ENCODE measurements around the gene PDIK1L.

Gene PDIK1L

DNA sequence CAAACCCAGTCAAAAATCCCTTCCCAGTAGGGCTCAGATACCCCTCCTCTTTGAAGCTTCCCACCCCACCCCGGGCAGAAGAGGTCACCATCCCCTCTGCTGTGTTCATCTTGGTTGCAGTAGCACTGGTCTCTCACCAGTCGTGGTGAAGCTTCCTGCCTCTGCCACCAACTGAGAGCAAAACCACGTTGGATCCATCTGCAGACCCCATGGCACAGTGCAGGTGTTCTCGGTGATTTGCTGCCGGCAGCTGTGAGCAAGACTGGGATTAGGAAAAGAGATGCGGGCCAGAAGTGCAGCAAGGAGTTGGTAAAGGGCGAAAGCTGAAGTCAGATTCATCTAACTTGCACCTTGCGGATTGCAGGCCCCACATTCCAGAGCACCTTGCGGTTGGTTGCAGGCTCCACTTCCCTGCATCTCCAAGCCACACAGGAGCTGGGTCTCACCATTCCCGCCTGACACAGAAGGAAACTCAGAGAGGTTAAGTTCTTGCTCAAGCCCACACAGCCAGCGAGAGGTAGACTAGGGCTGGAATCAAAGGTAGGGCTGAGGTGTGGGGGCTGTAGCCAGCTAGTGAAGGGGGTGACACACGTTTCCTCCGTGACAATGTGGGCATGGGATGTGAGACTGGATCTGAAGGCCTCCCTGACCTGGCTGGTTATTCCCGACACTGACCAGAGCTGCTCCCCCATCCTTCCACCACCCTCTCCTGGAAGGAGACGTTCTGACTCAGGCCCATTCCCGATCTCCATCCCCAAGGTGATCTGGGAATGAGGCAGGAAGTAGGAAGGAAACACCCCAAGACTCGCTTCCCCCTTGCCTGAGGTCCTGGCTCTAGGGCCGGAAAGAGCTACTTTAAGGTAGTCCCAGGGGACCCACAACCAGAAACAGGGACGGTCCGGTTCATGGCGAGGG lies 44.0 kb downstream of the PDIK1L start:
- no peak for DNase-seq (ENCODE audit: low spot score)

DNA sequence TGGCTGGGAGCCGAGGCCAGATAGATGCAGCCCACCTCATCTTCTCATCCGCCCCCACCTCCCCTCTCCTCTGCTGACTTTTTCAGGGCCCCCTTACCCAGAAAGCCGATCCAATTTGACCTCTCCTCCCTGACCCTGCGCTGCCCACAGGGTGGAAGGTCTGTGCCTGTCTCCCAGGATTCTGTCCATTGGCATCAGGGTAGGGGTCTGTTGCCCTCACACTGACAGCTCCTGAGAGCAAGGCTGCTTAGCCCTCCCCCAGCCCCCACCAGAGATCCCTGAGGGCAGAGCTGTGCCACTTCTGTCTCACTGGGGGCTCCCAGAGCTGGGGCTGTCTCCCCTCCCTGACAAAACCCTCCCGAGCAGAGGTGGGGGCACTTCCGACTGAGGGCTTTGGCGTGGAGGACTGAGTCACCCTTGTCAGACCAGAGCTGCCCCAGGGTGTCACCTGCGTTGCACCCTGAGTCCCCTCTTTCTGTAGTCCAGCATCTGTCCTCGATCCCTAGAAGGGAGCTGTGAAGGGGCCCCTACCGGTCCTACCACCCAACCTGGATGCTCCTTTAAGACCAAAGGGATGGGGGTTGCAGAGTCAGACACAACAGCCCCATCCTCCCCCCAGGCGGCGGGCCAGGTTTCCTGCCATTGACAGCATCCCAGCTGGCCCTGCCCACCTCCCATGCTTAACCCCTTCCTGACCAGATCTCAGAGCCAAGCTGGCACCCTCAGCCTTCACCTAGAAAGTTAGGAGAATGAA lies 44.8 kb downstream of the PDIK1L start:
- no peak for DNase-seq (ENCODE audit: low spot score)

GRCh38 chr1:26158271-26158907 lies 46.8 kb downstream of the PDIK1L start:
- no peak for DNase-seq (ENCODE audit: low spot score)

DNA sequence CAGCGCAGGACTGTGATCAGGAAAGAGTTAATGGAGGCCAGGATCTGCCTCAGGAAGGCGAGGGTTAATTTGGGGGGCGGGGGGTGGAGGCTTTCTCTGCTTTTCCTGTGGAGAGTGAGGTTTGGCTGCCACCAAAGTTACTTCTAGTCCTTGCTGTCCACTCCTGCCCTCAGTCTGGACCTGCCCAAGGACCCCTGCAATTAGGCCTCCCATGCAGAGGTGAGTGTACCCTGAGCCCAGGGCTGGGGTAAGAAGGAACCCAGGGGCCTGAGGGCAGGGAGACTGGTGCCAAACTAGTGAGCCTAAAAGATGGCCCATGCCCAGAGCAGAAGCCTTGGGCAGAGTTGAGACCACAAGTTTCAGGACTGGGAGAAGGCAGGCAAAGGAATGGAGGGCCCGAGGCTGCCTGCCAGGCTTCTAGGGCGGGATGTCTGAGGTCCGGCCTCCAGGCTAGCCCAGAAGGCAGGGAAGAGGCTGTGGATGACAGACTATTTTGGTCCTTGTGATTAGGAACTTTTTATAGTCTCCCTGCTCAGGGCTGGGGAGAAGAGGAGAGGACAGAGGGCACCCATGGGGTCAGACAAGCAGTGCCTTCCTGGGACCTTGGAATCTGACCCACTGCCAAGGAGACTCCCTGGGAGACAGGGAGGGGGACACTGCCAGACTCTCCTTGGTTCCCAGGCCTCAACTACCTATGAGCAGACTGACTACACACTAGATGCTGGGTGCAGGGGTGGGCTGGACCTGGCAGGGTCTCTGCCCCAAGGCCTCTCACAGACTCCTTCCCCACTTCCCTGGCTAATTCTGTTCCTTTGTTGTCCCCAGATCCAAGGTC lies 47.5 kb downstream of the PDIK1L start, which contains the start of gene FAM110D:
Gene FAM110D, plus strand, starts transcription at position 172 of the 835 bp plus-strand sequence. CDS start 2,213 bp downstream, outside the sequence.
- no peak for DNase-seq (ENCODE audit: low spot score)

GRCh38 chr1:26159743-26160039 lies 48.1 kb downstream of the PDIK1L start:
- no peak for DNase-seq (ENCODE audit: low spot score)

DNA sequence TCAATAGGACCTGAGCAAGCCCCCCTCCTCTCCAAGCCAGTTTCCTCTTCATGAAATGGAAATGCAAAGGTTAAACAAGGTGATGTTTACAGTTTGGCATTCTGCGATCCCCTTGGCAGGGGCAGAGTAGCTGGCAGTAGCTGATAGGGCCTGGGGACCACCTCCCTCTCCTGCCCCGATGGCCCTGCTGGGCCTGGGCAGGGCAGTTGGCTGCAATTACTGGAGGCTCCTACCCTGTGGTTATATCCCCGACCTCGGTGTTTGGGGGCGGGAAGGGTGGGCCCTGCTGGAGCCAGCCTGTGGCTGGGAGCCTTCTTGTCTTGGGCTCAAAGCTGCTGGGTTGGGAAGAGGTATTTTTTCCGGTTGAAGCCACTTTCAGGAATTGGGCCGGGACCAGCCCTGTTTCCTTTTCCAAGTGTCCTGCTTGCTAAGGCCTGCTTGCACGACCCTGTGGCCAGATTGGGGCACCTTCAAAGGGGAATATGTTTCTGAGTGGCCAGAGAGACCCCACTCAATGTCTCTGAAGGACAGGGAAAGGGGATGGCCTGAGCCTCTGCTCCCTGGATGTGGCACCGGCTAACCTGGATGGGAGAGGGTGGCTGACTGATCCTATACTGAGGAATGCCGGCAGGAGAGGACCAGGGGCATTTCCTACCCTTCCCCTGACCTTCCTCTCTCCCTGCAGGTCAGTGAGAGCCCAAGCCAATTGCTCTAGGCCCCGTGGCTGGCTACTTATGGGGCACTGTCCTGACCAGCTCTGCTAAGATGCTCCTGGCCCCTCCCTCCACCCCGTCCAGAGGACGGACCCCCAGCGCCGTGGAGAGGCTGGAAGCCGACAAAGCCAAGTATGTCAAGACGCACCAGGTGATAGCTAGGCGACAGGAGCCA lies 49.1 kb downstream of the PDIK1L start:
- DNase-seq (ENCODE audit: low spot score), result no peak

DNA sequence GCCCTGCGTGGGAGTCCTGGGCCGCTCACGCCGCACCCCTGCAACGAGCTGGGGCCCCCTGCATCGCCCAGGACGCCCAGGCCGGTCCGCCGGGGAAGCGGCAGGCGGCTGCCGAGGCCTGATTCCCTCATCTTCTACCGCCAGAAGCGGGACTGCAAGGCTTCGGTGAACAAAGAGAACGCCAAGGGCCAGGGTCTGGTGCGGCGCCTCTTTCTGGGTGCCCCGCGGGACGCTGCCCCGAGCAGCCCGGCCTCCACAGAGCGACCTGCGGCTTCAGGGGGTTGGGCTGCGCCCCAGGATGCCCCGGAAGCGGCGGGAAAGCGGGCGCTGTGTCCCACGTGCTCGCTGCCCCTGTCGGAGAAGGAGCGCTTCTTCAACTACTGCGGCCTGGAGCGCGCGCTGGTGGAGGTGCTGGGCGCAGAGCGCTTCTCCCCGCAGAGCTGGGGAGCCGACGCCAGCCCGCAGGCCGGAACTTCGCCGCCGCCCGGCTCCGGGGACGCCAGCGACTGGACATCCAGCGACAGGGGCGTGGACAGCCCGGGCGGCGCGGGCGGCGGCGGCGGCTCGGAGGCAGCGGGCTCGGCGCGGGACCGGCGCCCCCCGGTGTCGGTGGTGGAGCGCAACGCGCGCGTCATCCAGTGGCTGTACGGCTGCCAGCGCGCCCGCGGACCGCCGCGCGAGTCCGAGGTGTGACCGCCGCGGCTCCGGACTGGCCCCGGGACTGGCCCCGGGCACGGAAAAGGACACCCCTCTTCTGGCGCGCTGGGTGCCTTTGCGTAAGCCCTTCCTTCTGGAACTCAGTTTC lies 50.0 kb downstream of the PDIK1L start:
- DNase-seq (ENCODE audit: low spot score), result peak; percentile 50

GRCh38 chr1:26162220-26162709 lies 50.6 kb downstream of the PDIK1L start:
- no peak for DNase-seq (ENCODE audit: low spot score)

DNA sequence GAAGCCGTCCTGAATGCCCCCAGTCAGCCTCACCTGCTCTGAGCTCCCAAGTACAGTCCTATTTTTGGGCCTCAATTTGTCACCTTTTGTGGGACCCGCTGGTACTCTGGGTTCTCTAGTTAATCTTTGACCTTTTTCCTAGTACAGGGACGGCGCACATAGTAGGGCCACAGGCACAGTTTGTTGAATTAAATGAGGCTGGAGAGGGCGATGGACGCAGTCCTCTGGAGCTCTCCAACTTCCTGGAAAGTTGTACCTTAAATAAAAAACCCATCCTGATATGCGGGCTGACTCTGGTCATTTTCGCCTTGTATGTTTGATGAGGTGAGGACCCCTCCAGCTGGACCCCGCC lies 52.0 kb downstream of the PDIK1L start:
- no peak for DNase-seq (ENCODE audit: low spot score)

DNA sequence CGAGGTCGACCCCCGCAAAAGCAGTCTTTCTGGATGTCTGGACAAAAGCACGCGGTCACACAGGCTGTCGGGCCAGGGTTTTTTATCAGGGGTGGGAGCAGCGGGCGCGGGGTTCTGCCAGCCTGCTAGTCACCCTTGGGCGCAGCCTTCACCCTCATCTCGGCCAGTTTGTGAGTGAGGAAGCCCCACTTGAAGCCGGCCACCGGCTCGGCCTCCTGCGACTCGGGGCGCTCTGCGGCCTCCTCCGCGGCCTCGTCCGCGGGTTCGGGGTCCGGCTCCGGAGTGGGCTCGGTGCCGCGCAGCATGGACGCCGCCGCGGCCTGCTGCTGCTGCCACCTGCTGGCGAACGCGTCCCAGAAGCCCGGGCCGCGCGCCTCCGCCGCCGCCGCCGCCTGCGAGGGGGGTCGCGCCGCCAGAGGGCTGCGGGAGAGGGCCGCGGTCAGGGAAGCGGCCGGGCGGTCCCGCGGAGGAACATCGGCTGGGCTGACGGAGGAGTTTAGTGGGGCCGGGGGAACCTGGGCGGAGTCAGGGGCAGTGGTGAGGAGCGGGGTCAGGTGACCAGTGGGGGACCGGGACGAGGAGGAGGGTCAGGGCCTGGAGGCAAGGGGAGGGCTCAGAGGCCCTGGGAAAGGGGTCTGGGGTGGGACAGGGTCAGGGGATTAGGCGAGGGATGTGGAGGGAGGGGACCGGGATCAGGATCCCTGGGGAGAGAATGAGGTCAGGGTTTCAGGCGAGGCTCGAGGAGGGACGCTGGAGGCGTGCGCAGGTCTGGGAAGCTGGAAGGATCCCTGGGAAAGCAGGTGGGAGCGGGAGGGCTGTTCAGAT lies 52.6 kb downstream of the PDIK1L start:
- DNase-seq (ENCODE audit: low spot score), result peak; percentile 62

GRCh38 chr1:26164861-26165842 lies 53.5 kb downstream of the PDIK1L start:
- DNase-seq (ENCODE audit: low spot score), result no peak

DNA sequence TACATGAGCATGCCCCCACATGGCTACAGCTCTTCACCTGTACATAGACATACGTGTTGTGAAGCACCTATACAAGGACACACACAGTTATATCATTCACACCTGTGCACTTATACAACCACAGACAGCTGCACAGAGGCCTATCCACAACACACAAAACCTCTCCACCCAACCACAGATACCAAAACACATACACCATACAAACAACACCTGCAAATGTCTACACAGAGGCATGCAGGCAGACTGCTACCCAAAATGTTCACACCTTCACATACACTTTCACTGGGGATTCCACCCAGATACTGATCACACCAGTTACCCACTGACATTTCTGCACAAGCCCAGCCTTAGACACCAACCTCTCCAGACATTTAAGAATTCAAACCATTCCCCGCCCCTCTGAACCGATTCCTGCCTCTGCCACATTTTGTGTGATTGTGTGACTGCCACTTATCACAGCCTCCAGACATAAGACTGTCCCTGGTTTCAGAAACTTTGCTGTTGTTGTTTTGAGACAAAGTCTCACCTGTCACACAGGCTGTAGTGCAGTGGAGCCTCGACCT lies 55.2 kb downstream of the PDIK1L start:
- no peak for DNase-seq (ENCODE audit: low spot score)

DNA sequence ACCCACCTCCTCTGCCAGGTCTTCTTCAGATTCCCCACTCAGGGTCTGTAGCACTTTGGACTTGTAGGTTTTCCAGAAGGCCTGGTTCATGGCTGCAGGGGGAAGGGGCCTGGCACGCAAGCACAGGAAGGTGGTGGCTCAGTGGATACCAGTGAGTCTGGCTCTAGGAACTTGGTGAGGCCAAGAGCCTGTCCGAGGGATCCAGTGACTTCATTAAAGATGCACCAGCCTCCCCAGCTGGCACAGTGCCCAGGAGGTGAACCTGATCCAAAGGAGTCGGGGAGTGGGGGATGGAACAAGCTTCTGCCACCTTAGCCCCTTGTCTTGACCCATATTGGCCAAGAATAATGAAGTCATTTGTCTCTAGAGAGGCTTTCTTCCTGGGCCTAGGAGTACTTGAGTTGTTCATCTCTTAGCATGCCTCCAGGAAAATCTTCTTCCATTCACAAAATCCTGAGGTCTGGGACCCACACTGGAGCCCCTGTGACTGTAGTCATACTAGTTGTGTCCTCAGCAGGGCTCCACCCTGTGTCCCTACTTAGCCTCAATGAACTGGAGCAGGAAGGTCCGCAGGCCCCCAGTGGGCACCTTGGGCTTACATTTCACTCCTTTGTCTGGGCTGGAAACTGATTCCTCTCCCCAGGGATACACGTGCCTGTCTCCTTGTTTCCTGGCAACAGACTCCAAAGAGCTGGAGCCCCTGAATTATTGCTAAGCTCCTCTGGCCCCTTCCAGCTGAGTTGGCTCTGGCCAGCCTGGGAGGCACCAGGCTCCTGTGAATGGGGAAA lies 57.0 kb downstream of the PDIK1L start, which contains the start of gene C1orf232:
Gene C1orf232, minus strand, starts transcription at position 554 of the 788 bp plus-strand sequence. Its CDS starts 464 bp downstream, at position 90.
- no peak for DNase-seq (ENCODE audit: low spot score)

GRCh38 chr1:26169198-26169554 lies 57.6 kb downstream of the PDIK1L start:
- DNase-seq (ENCODE audit: low spot score), result no peak

DNA sequence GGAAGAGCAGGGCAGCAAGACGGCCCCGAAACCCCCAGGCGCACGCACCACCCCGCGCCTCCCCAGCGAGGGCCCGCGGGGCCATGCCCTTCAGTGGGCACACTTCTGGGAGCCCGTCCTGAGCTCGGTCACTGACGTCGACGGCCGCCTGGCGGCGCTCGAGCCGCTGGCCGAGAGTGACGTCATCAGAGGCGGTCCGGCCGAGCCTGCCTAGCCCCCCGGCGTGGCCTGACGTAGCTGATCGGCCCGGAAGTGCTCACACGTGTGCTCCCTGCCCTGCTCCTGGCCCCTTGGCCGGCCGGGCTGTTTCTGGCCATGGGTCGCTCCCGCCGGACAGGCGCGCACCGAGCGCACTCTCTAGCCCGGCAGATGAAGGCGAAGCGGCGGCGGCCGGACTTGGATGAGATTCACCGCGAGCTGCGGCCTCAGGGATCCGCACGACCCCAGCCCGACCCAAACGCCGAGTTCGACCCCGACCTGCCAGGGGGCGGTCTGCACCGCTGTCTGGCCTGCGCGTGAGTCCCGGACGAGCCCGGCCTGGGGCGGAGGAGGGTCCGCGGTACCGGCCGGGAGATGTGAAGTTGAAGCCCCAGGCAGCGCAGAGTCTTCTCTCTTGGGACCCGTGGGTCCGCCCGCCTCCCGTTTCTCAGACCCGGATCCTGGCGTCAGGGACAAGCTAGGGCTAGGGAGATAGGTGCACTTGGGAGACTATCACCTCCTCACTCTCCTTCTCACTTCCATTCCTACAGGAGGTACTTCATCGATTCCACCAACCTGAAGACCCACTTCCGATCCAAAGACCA lies 58.2 kb downstream of the PDIK1L start, which contains the start of gene ZNF593:
Gene ZNF593, plus strand, starts transcription at position 240 of the 803 bp plus-strand sequence. Its CDS starts 76 bp downstream, at position 316.
- peak; percentile 97 for DNase-seq (ENCODE audit: low spot score)

GRCh38 chr1:26170472-26170821 lies 58.8 kb downstream of the PDIK1L start:
- no peak for DNase-seq (ENCODE audit: low spot score)

Data from germinal center (tissue), 1 donor.